ENCODE measurements around the gene FOLH1.
"Not testable (repeated sequence)": the region's sequence is repeated elsewhere in the genome, so short reads cannot be mapped to it uniquely, and the experiment has no call there.

The FOLH1 gene

DNA sequence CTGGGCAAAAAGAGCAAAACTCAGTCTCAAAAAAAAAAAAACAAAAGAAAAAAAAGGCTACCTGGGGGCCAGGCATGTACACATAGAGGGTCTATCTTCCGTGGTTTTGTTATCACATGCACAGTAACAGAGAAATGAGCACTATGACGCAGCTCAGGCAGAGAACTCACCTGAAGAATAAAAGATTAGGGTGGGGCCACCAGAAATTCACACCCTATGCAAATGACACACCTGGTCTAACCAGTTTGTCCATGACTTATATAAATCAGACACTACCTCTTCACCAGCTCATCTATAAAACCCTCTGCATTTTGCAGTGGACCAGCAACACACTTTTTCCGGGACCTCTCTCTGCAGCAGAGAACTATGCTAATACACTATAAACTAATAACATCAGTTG lies 30.5 kb downstream of the FOLH1 start:
- not testable (repeated sequence) for DNase-seq (ENCODE audit: low spot score)

GRCh38 chr11:49175378-49175777 lies 33.0 kb downstream of the FOLH1 start:
- not testable (repeated sequence) for DNase-seq (ENCODE audit: low spot score)

- DNase-seq (ENCODE audit: low spot score), result not testable (repeated sequence)
Measured at GRCh38 chr11:49174691-49175366, 33.6 kb downstream of the FOLH1 start.

DNA sequence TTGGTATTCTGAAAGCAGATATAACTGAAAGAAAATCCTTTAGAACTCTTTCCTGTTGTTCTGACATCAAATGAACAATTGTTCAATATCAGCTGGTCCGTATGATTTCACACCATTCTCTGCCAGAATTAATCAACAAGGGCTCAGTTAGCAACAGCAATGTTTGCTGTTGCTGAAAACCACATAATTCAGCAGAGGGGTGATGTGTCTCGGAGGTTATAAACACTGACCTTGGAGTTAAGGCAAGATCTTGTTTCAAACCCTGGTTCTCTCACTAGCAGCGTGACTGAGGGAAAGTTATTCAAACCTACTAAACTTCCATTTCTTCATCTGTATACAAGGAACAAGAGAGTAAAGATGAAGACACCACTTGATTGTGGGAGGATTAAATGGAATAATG lies 36.8 kb downstream of the FOLH1 start:
- not testable (repeated sequence) for DNase-seq (ENCODE audit: low spot score)

DNA sequence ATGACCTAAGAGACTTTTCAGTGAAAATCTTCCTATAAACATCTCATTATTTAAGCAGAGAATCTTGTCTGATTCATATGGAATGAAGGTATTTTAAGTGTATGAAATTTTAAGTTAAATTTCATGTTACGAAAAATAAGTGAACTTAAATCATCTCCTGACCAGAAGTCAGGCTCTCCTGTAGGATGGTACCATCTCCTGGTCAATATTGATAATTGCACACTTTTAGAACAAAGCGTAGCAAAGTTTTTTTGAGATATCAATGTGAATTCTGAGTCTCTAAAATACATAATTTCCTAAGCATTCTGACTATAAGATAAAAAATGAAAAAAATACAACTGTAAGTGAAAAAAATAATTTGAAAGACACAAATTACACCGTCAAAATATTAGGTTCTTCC lies 38.8 kb downstream of the FOLH1 start:
- not testable (repeated sequence) for DNase-seq (ENCODE audit: low spot score)

DNA sequence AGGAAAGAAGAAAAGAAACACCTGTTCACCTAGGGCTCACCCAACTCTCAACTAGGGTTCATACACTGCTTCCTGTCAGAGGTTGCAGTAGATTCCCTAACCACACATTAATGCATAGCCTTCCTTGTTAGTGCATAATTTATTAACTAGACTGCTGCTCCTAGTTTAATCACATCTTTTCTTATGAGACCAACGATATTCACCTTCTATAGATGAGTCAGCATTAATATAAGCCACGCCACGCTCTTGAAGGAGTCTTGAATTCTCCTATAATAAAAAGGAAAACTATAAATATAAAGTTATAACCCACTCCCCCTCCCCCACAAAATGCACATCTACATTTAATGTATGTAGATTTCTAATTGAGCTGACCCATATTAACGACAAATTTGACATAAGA lies 39.4 kb downstream of the FOLH1 start:
- not testable (repeated sequence) for DNase-seq (ENCODE audit: low spot score)

DNA sequence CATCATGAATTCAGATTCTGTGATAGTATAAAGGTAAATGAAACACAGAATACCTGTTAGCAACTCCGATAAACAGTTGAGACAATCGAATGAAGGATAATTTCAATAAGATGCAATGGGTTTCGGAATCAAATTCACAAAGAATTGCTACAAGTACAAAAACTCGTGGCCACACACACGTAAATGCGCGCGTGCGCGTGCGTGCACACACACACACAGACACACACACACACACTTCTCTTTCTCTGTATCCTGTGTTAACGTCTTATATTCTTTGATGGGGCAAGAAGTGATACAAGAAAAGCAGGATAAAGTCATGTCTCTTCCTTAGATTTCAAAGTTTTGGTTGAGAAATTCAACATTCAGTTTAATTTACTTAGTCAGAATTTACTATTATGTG lies 57.2 kb downstream of the FOLH1 start:
- no peak for DNase-seq (ENCODE audit: low spot score)

GRCh38 chr11:49102356-49102755 lies 106.0 kb downstream of the FOLH1 start:
- DNase-seq (ENCODE audit: low spot score), result not testable (repeated sequence)

Measured in kidney capillary endothelial cell (primary cell).